PFSK-1 (cell line): Measurements from ENCODE around the gene DLEU7.

Experiments
- FOXP2 ChIP-seq: optimal IDR thresholded peaks from 2 replicates; pipeline ENCODE3; 2011; ENCODE audit warnings: borderline replicate concordance, control low read depth, inconsistent platforms; ENCODE audit not compliant: insufficient read depth; ENCODE audit errors: extremely low read length, extremely low read depth
- POLR2AphosphoS5 ChIP-seq: IDR thresholded peaks from 2 replicates; pipeline ENCODE4 v1.6.1; 2012; ENCODE audit warnings: low read depth, mild to moderate bottlenecking, control low read depth, low read length, moderate library complexity
- SIN3A ChIP-seq: IDR thresholded peaks from 2 replicates; pipeline ENCODE4 v1.6.1; 2012; ENCODE audit warnings: mild to moderate bottlenecking, low read length, moderate library complexity, borderline replicate concordance; ENCODE audit not compliant: insufficient read depth
- TAF1 ChIP-seq: IDR thresholded peaks from 2 replicates; pipeline ENCODE4 v1.6.1; 2012; ENCODE audit warnings: low read length, control low read depth, borderline replicate concordance; ENCODE audit not compliant: insufficient read depth
- TF ChIP-seq, protein P1 (sequence below), 2 experiments: IDR thresholded peaks; 2 replicates each; pipeline versions ENCODE4 v1.6.1 to v1.8.0; 2011 to 2012; ENCODE audit warnings: low read depth in 2 of 2, low read length in 2 of 2, control low read depth in 1 of 2, inconsistent platforms in 1 of 2, mild to moderate bottlenecking in 1 of 2, moderate library complexity in 1 of 2; ENCODE audit not compliant: insufficient read depth in 1 of 2

DLEU7 gene

DNA sequence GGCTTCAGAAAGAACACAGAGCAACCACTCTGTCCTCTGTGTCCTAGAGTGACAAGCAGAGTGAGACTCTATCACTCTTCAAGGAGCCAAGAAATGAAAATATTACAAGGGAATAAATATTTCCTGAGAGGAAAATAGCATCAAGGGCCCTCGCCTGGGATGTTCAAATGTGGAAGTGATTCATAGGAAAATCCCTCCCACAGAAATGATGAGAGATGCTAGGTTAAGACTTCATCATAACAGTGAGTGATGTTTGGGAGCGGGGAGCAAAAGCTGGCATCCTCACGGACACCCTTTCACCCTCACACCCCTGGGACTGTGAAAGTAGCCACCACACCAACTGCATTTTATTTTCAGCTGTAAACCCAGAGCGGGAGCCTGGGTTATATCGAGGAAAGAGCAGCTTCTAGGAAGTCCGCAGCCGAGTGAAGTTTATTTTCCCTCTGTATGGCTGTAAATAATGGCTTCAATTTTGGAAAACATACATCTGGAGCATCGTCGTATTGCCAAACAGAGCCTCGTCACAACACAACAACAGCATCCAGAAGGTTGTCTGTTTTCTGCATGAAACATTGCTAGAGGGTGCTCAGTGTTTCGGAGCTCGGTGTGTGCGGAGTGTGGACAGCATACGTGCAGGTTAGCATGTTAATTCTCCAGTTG lies 54.8 kb downstream of the DLEU7 start:
- TF ChIP-seq FOXP2, result no peak
- TF ChIP-seq TAF1, result no peak
- TF ChIP-seq, protein P1, sequence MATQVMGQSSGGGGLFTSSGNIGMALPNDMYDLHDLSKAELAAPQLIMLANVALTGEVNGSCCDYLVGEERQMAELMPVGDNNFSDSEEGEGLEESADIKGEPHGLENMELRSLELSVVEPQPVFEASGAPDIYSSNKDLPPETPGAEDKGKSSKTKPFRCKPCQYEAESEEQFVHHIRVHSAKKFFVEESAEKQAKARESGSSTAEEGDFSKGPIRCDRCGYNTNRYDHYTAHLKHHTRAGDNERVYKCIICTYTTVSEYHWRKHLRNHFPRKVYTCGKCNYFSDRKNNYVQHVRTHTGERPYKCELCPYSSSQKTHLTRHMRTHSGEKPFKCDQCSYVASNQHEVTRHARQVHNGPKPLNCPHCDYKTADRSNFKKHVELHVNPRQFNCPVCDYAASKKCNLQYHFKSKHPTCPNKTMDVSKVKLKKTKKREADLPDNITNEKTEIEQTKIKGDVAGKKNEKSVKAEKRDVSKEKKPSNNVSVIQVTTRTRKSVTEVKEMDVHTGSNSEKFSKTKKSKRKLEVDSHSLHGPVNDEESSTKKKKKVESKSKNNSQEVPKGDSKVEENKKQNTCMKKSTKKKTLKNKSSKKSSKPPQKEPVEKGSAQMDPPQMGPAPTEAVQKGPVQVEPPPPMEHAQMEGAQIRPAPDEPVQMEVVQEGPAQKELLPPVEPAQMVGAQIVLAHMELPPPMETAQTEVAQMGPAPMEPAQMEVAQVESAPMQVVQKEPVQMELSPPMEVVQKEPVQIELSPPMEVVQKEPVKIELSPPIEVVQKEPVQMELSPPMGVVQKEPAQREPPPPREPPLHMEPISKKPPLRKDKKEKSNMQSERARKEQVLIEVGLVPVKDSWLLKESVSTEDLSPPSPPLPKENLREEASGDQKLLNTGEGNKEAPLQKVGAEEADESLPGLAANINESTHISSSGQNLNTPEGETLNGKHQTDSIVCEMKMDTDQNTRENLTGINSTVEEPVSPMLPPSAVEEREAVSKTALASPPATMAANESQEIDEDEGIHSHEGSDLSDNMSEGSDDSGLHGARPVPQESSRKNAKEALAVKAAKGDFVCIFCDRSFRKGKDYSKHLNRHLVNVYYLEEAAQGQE (IDR thresholded peaks at IDR 0.05; ENCODE audit: insufficient read depth in 1 of 2, low read depth in 2 of 2, low read length in 2 of 2), result no peak
- no peak for TF ChIP-seq SIN3A
- TF ChIP-seq POLR2AphosphoS5, result no peak

- TF ChIP-seq TAF1 (no peak), SIN3A (no peak), POLR2AphosphoS5 (no peak)
Observed at GRCh38 chr13:50787316-50788195, 55.9 kb downstream of the DLEU7 start.

DNA sequence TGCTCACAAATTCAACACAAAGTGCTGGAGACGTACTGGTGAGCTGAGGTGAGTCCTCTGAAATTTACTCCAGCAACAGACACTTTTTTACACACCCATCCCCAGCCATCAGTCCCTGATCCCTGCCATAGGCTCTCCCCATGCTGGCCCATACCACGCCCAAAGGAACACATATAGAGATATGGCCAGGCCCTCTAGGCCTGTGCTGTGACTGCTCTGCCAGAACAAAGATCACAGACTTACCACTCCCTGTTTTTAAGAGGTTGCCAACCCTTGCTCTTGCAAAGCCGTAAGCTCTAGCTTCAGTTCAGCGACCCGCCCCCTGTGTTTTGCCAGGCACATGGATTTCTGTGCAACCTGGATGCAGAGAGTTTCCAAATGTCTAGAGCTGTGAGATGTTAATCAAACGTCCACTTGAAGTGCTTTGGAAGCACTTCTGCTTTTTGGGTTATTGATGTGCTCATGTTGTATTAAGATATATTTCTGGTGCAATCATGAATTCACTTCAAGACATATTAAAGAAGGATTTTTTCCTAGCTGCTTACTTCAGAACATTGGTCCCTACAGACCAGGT lies 59.7 kb downstream of the DLEU7 start:
- TF ChIP-seq, protein P1 (IDR thresholded peaks at IDR 0.05; ENCODE audit: insufficient read depth in 1 of 2, low read depth in 2 of 2, low read length in 2 of 2), result no peak
- TF ChIP-seq POLR2AphosphoS5 (no peak), TAF1 (no peak), SIN3A (no peak), FOXP2 (no peak)

DNA sequence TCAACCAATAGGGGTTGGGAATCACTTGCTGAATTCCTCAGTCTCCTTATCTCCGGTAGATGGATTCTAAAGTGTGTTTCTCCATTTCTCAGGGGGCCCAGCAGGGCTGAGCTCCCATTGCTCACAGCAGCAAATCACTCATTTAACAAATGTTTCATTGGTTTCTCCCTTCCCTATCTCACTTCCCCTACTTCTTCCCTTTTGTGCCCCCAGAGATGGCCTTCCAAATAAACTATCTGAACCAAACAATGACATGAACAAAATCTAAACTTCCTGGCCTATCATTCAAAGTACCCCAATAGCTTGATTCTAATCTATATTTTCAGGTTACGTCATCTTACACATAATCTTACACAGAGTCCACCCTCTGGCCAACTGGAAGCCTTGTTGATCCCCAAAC lies 60.4 kb downstream of the DLEU7 start:
- no peak for TF ChIP-seq TAF1
- TF ChIP-seq, protein P1 (IDR thresholded peaks at IDR 0.05; ENCODE audit: insufficient read depth in 1 of 2, low read depth in 2 of 2, low read length in 2 of 2), result no peak
- TF ChIP-seq POLR2AphosphoS5, result no peak
- no peak for TF ChIP-seq SIN3A
- TF ChIP-seq FOXP2, result no peak

- TF ChIP-seq TAF1 (no peak), FOXP2 (no peak), POLR2AphosphoS5 (no peak), SIN3A (no peak)
- TF ChIP-seq, protein P1 (IDR thresholded peaks at IDR 0.05; ENCODE audit: insufficient read depth in 1 of 2, low read depth in 2 of 2, low read length in 2 of 2), result no peak
Observed at GRCh38 chr13:50780201-50781015, 63.1 kb downstream of the DLEU7 start.
